ENCODE results near the gene PTPN21. TPM values are rescaled to one million over a fixed set of nuclear protein-coding genes. Genes with fewer than 3 reads are reported as not detected.

PTPN21 gene
- total RNA-seq (10 to 100 TPM; 14.8 to 27.3 (median 18.5) TPM), polyA plus RNA-seq (10 to 100 TPM in 1 of 3 donors, 1 to 10 TPM in 2; 4.7 to 10.7 (median 6.6) TPM)
- long read RNA-seq, donor 1, partial matches to known transcripts: 4 of 8 reads
- long read RNA-seq, donor 1, other reads (novel, unspliced or antisense): 4 of 8 reads
- long read RNA-seq, donor 2, partial matches to known transcripts: 17 of 21 reads
- long read RNA-seq, donor 2, other reads (novel, unspliced or antisense): 4 of 21 reads

DNA sequence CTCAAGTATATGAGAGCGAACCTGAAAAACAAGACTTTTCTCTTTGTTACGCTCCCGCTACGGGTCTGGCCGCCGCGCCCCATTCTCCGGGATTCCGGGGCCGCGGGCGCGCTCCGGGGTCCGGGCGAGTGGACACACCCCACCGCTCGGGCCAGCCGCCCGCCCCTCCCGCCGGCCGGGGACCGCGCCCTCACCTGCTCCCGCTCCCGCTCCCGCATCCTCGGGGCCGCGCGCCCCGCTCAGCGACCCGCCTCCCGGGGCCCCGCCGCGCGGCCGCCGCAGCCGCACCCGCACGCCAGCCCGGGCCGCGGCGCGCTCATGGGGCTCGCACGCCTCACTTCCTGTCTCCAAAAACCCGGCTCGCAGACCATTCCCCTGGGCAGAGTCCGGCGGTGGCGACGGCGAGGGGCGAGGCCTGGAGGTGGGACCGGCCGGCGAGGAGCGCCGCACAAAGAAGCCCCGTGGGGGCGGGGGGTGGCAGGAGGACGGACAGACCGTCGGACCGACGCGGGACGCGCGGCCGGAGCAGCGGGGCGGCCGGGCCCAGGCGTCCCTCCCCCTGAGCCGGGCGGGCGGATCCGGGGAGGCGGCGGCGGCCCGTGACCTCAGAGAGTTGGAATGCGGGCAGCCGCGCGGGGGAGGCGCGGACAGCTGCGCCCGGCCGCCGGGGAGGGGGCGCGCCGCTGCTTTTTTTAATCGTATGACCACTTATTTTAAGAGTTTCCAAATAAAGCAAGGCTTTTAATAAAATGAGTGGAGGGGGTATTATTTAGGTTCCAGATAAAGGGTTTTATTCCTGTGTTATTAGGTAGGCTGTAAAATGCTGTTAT lies at the start of gene PTPN21:
PTPN21 (minus strand) TSS at position 551 of the 830 bp plus-strand sequence. CDS start 4,590 bp downstream, outside the sequence.
- Histone ChIP-seq H3K9me3 (no peaks in the 10 kb centered on the region), H3K27me3 (ENCODE audit: insufficient read depth in 3 of 3, low read length in 2 of 3) (no peaks in the 10 kb centered on the region), H3K4me1 (peaks cover 32% of the 10 kb centered on the region), H3K27ac (peak within 1 kb of the TSS; percentile 88), H3K4me3 (peak within 1 kb of the TSS; percentile 91), H3K36me3 (ENCODE audit: insufficient read depth in 1 of 2, low read depth in 1 of 2) (peaks cover 0 to 6% of the 10 kb centered on the region in 2 donors)
- WGBS, 3 donors: 1 to 2% (median 1%) methylated on average over 71 to 103 of the region's 103 CpGs
- DNase-seq: peak; percentile 83 to 89
- TF ChIP-seq, protein P1, sequence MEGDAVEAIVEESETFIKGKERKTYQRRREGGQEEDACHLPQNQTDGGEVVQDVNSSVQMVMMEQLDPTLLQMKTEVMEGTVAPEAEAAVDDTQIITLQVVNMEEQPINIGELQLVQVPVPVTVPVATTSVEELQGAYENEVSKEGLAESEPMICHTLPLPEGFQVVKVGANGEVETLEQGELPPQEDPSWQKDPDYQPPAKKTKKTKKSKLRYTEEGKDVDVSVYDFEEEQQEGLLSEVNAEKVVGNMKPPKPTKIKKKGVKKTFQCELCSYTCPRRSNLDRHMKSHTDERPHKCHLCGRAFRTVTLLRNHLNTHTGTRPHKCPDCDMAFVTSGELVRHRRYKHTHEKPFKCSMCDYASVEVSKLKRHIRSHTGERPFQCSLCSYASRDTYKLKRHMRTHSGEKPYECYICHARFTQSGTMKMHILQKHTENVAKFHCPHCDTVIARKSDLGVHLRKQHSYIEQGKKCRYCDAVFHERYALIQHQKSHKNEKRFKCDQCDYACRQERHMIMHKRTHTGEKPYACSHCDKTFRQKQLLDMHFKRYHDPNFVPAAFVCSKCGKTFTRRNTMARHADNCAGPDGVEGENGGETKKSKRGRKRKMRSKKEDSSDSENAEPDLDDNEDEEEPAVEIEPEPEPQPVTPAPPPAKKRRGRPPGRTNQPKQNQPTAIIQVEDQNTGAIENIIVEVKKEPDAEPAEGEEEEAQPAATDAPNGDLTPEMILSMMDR (IDR thresholded peaks at IDR 0.05): no peak
- intact Hi-C loops (cut with DNase I): loop anchor here in 1 of 2 donors (10.0 kb wide), 1 partner anchor 1400 kb away; the partner anchor contains the start of genes EFCAB11 and TDP1
- peak; percentile 89 to 92 (median 92) for ATAC-seq

DNA sequence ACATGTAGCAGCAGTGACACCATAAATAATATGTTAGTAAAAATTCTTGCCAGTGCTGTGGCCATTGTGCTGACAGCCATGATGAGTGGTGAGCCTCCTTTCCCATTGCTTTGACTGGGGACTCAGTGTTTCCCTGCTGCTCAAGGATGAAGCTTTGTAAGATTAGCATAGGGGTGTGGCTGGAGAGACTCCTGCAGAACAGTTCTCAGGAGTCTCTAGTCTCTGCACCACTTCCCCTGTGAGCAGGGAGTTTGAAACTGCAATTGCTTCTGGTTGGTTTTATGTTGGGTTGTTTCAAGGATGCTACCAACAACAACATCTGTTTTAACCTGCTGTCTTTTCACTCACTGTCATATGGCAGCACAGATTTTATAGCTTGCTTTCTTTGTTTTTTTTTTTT lies 49.4 kb upstream of the PTPN21 start:
- intact Hi-C loops (cut with DNase I): no loop called here
- TF ChIP-seq, protein P1 (IDR thresholded peaks at IDR 0.05): no peak
- Histone ChIP-seq H3K9me3 (no peaks in the 10 kb centered on the region), H3K4me3 (no peak overlapping the region), H3K36me3 (ENCODE audit: insufficient read depth in 1 of 2, low read depth in 1 of 2) (peaks cover 17 to 83% of the 10 kb centered on the region in 2 donors), H3K27ac (no peak overlapping the region), H3K27me3 (ENCODE audit: insufficient read depth in 3 of 3, low read length in 2 of 3) (no peaks in the 10 kb centered on the region), H3K4me1 (no peaks in the 10 kb centered on the region)
- DNase-seq (no peak), ATAC-seq (no peak)

DNA sequence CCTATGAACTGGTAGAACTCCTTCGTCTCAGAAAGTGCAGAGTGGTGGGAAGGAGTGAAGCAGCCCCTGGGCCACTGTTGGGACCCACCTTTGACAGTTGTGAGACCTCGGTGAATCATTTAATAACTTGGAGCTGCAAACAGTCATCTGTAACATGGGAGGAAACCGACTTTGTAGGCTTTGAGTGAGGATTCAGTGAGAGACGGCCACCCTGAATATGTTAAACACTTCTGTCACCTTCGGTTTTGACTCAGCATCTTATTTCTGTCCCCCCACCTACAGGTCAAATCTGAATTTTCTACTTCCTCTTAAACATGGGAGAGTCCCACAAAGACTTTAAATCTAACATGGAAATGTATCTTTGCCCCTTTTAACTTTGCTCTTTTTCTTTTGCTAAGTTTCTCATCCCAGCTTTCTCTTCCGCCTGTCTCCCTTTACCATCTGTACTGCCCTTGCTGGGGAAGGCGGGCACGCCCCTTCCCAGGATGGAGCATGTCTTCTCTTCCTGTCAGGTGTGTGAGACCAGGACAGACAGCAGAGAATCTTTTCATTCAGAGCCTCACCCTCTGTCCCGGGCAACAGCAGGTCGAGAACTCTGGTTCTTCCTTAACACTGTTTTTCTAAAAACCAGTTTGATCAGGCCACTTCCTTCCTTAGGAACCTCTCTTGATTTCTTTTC lies 45.1 kb upstream of the PTPN21 start:
- TF ChIP-seq, protein P1 (IDR thresholded peaks at IDR 0.05): no peak
- DNase-seq (no peak), ATAC-seq (no peak)
- Histone ChIP-seq H3K4me3 (no peak overlapping the region), H3K27ac (no peak overlapping the region), H3K4me1 (no peaks in the 10 kb centered on the region), H3K36me3 (ENCODE audit: insufficient read depth in 1 of 2, low read depth in 1 of 2) (peaks cover 0 to 99% of the 10 kb centered on the region in 2 donors), H3K27me3 (ENCODE audit: insufficient read depth in 3 of 3, low read length in 2 of 3) (no peaks in the 10 kb centered on the region), H3K9me3 (no peaks in the 10 kb centered on the region)
- WGBS, 3 donors: 87 to 93% (median 91%) methylated on average over 10 of the region's 10 CpGs
- intact Hi-C loops (cut with DNase I): no loop called here

DNA sequence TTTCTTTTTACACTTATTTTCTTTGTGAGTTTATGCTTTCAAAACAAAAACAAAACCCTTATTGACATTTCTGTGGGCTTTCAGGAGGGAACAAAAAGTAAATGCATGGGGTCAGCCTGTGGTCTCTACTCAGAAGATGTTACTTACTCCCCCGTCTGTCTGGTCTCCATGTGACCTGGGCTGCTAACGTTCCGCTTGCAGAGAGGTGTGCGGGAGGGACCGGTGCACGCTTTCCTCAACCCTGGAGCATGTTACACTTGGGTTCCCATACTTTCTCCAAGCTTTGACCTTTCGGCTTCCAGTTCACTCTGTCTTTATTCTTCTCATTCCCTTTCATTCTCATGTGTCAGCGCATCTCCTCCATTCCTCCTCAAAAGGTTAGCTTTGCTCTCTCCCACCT lies 44.5 kb upstream of the PTPN21 start:
- ATAC-seq: no peak
- no peaks in the 10 kb centered on the region for H3K9me3 ChIP-seq
- DNase-seq: no peak
- H3K4me3 ChIP-seq: no peak overlapping the region
- intact Hi-C loops (cut with DNase I): no loop called here
- TF ChIP-seq, protein P1 (IDR thresholded peaks at IDR 0.05): no peak
- 94 to 96% (median 94%) methylated on average over 8 of the region's 8 CpGs for WGBS, 3 donors
- no peaks in the 10 kb centered on the region for H3K4me1 ChIP-seq
- no peaks in the 10 kb centered on the region for H3K27me3 ChIP-seq (ENCODE audit: insufficient read depth in 3 of 3, low read length in 2 of 3)
- peaks cover 0 to 99% of the 10 kb centered on the region in 2 donors for H3K36me3 ChIP-seq (ENCODE audit: insufficient read depth in 1 of 2, low read depth in 1 of 2)
- no peak overlapping the region for H3K27ac ChIP-seq
